Gastroesophageal sphincter (tissue), 4 donors: ENCODE measurements around the gene AHDC1. TPM values are rescaled to one million over a fixed set of nuclear protein-coding genes. Genes with fewer than 3 reads are reported as not detected.
A peak's percentile ranks its signal among the peaks of the same experiment; 100 is the strongest.
"Not testable (repeated sequence)": the region's sequence is repeated elsewhere in the genome, so short reads cannot be mapped to it uniquely, and the experiment has no call there.

ENCODE experiments used
- ATAC-seq: fragments of 150-250 bp; one replicate; pipeline ENCODE4 v1.9.1; 2016; ENCODE audit warnings: mild to moderate bottlenecking, moderate library complexity
- H3K27ac ChIP-seq, 4 donors: fragments of 200-600 bp; sonication (generic) in 3 of 4; 1 replicate in 3 of 4; 2 replicates in 1 of 4; pipeline ENCODE4 v1.5.1; 2016 to 2019
- H3K27me3 ChIP-seq: fragments of 200-600 bp; sonication (generic); one replicate; pipeline ENCODE4 v1.5.1; 2019
- H3K36me3 ChIP-seq, 2 donors: fragments of 200-600 bp; sonication (generic); one replicate each; pipeline ENCODE4 v1.5.1; 2019; ENCODE audit warnings: control low read depth in 1 of 2
- H3K4me1 ChIP-seq, 3 donors: fragments of 200-600 bp; sonication (generic); 1 replicate in 2 of 3; 2 replicates in 1 of 3; pipeline ENCODE4 v1.5.1; 2016 to 2019; ENCODE audit warnings: control low read depth in 2 of 3
- H3K4me3 ChIP-seq, 2 donors: fragments of 200-600 bp; sonication (generic); one replicate each; pipeline ENCODE4 v1.5.1; 2019; ENCODE audit warnings: mild to moderate bottlenecking in 1 of 2, moderate library complexity in 1 of 2
- H3K9me3 ChIP-seq, 3 donors: fragments of 200-600 bp; sonication (generic); one replicate each; pipeline ENCODE4 v1.5.1; 2017 to 2019; ENCODE audit warnings: control low read depth in 2 of 3
- EP300 ChIP-seq: sonication (generic); formaldehyde crosslinking; IDR thresholded peaks from one replicate; pipeline ENCODE4 v1.6.1; 2017; ENCODE audit warnings: antibody characterized with exemption, mild to moderate bottlenecking
- POLR2A ChIP-seq, 2 donors: fragments of 450-650 bp; IDR thresholded peaks; one replicate each; pipeline ENCODE4 v1.6.1; 2017; ENCODE audit warnings: antibody characterized with exemption in 2 of 2, mild to moderate bottlenecking in 2 of 2, moderate library complexity in 1 of 2
- POLR2AphosphoS5 ChIP-seq: sonication (generic); formaldehyde crosslinking; IDR thresholded peaks from one replicate; pipeline ENCODE4 v1.6.1; 2017; ENCODE audit warnings: antibody characterized with exemption
- WGBS, 2 donors: methylation state at CpG; one replicate each; pipeline ENCODE4 v1.1.5; 2018; ENCODE audit warnings: low coverage in 1 of 2; 5-methylcytosine and 5-hydroxymethylcytosine counted together
- total RNA-seq, 4 donors: library from RNA; depleted of rRNA; stranded (reverse); fragments of >200 nt; gene quantifications; one replicate each; pipeline ENCODE4 v1.1.0, GENCODE V29; 2016
- TF ChIP-seq, protein P1 (sequence below), 4 experiments: fragments of 200-600 bp in 2 of 4; fragments of 450-650 bp in 2 of 4; sonication (generic) in 1 of 4; IDR thresholded peaks; one replicate each; pipeline ENCODE4 v1.5.1; 2017 to 2019; ENCODE audit warnings: antibody characterized with exemption in 4 of 4, mild to moderate bottlenecking in 2 of 4, moderate library complexity in 2 of 4

The AHDC1 gene
- total RNA-seq, 4 donors from 2014 or later, result 18.2 to 50.3 (median 27.7) TPM

DNA sequence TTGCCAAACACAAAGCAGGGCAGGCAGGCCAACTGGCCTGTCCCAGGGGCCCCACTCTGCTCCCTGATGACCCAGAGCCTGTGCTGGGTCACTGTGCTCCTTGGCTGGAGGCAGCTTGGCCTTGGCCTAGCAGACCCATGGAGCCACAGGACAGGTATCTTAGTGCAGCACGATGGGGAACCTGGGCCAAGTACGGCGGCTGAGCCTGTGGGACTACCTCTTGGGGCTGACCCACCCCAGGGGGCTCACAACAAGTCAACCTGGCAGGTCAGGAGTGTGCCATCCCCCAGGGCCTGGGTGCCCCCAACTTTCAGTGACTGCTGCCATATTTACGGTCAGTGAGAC lies 41.1 kb upstream of the AHDC1 start:
- no peak for ATAC-seq
- Histone ChIP-seq H3K27me3 (no peaks in the 10 kb centered on the region), H3K9me3 (no peaks in the 10 kb centered on the region), H3K4me1 (peaks cover 0 to 25% (median 13%) of the 10 kb centered on the region in 3 donors), H3K4me3 (no peak overlapping the region), H3K36me3 (no peaks in the 10 kb centered on the region), H3K27ac (no peak overlapping the region)
- WGBS, 2 donors, result no CpG with 5 or more reads among the region's 4 CpGs
- TF ChIP-seq, protein P1, sequence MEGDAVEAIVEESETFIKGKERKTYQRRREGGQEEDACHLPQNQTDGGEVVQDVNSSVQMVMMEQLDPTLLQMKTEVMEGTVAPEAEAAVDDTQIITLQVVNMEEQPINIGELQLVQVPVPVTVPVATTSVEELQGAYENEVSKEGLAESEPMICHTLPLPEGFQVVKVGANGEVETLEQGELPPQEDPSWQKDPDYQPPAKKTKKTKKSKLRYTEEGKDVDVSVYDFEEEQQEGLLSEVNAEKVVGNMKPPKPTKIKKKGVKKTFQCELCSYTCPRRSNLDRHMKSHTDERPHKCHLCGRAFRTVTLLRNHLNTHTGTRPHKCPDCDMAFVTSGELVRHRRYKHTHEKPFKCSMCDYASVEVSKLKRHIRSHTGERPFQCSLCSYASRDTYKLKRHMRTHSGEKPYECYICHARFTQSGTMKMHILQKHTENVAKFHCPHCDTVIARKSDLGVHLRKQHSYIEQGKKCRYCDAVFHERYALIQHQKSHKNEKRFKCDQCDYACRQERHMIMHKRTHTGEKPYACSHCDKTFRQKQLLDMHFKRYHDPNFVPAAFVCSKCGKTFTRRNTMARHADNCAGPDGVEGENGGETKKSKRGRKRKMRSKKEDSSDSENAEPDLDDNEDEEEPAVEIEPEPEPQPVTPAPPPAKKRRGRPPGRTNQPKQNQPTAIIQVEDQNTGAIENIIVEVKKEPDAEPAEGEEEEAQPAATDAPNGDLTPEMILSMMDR (IDR thresholded peaks at IDR 0.05), result no peak
- TF ChIP-seq POLR2A (IDR thresholded peaks at IDR 0.05) (no peak), EP300 (no peak), POLR2AphosphoS5 (no peak)

DNA sequence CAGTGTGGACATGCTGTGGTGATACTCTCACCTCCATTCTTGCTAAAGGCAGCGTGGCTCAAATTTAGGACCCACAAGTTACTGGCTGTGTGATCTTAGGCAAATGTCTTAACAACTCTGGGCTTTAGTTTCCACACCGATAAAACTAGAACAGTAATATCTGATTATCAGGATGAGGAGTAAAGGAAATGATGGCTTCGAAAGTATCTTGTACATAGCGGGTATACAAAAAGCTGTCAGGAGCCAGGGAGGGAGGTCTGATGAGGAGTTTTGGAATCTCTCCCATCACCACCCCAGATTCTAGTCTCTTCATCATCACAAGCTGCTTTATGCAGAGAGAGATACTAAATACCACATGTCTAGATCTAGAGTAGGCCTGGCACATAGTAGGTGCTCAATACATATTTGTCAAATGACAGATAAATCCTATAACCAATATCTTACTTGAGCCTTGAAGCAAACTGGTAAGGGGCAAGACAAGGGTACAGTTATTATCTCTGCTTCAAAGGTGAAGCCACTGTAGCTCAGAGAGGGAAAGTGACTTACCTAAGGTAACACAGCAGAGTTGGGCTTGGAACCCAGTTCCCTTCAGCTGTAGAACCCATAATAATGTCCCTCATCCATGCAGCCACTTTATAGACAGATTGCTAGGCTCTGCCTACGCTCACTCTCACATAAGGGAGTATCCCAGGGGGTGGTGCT lies 40.6 kb upstream of the AHDC1 start:
- Histone ChIP-seq H3K9me3 (no peaks in the 10 kb centered on the region), H3K27me3 (no peaks in the 10 kb centered on the region), H3K4me1 (peaks cover 0 to 23% (median 13%) of the 10 kb centered on the region in 3 donors), H3K36me3 (no peaks in the 10 kb centered on the region), H3K27ac (no peak overlapping the region), H3K4me3 (no peak overlapping the region)
- no peak for ATAC-seq
- WGBS, 2 donors, result 88 to 100% methylated on average over 1 to 5 of the region's 5 CpGs
- TF ChIP-seq POLR2AphosphoS5 (no peak), EP300 (no peak), POLR2A (IDR thresholded peaks at IDR 0.05) (no peak)
- TF ChIP-seq, protein P1 (IDR thresholded peaks at IDR 0.05), result no peak

DNA sequence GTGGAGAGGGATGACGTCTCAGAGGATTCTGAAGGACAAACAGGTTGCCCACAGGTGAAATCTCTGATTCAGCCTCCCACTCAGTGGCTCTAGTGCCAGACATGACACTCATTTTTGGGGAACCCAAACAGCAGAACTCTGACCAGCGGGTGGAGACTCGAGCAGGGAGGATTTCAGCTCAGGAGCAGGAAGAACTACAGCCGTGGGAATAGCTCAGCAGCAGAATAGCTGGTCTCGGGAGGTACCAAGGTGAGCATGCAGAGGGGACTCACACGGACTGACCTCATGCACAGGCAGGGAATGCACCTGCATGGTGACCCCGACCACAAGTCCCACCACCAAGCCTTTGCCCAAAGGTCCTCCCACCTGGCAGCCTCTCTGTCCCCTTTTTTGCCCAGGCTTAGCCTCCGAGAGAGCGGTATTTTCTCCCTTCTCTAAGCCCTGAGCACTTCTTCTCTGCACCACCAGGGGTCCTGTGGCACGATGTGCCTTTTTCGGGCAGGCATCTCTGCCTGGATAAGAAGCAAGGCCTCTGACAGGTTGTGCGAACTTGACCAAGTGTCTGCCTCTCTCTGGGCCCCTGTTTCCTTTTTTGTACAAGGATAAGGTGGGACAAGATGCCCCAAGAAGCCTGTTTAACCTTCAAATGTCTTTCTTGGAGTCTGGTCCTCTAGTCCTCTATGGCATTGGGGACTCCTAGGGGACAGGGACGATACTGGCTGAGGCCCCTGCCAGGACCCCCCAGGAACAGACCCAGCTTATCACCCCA lies 39.8 kb upstream of the AHDC1 start:
- Histone ChIP-seq H3K36me3 (no peaks in the 10 kb centered on the region), H3K27me3 (no peaks in the 10 kb centered on the region), H3K4me3 (no peak overlapping the region), H3K27ac (no peak overlapping the region), H3K9me3 (no peaks in the 10 kb centered on the region), H3K4me1 (peaks cover 0 to 16% (median 7%) of the 10 kb centered on the region in 3 donors)
- TF ChIP-seq, protein P1 (IDR thresholded peaks at IDR 0.05), result peak in 3 of 4 experiments; percentile 80 to 87 (median 84)
- TF ChIP-seq EP300, result no peak
- ATAC-seq, result peak; percentile 79
- WGBS, 2 donors, result 13 to 16% methylated on average over 7 to 12 of the region's 13 CpGs

DNA sequence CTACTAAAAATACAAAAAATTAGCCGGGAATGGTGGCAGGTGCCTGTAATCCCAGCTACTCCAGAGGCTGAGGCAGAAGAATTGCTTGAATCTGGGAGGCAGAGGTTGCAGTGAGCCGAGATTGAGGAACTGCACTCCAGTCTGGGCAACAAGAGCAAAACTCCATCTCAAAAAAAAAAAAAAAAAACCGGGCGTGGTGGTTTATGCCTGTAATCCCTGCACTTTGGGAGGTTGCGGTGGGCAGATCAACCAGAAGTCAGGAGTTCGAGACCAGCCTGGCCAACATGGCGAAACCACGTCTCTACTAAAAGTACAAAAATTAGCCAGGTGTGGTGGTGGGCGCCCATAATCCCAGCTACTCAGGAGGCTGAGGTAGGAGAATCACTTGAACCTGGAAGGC lies 36.6 kb upstream of the AHDC1 start:
- H3K36me3 ChIP-seq, H3K4me3 ChIP-seq, H3K27ac ChIP-seq, H3K4me1 ChIP-seq, H3K27me3 ChIP-seq, H3K9me3 ChIP-seq, ATAC-seq: not testable (repeated sequence)
- WGBS, 2 donors, result 88 to 90% methylated on average over 4 to 7 of the region's 9 CpGs

DNA sequence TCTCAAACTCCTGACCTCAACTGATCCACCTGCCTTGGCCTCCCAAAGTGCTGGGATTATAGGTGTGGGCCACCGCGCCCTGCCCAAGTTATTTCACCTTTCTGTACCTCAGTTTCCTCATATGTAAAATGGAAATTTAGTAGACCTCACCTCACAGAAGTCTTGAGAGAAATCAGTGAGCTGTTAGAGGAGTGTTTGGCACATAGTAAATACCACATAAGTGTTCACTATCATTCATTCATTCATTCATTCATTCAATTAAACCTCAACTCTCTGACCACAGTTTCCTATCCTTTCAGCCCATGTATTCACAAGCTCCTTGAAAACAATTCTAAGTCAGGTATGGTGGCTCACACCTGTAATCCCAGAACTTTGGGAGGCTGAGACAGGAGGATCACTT lies 34.9 kb upstream of the AHDC1 start:
- 85 to 100% methylated on average over 2 of the region's 2 CpGs for WGBS, 2 donors
- H3K9me3 ChIP-seq, result no peaks in the 10 kb centered on the region

More for the DNA sequence above, 34.9 kb upstream of the AHDC1 start:
- Histone ChIP-seq H3K27ac (no peak overlapping the region), H3K36me3 (no peaks in the 10 kb centered on the region), H3K4me1 (peaks cover 0 to 17% (median 9%) of the 10 kb centered on the region in 3 donors), H3K4me3 (no peak overlapping the region), H3K27me3 (peaks cover 13% of the 10 kb centered on the region)
- TF ChIP-seq EP300 (no peak), POLR2A (IDR thresholded peaks at IDR 0.05) (no peak), POLR2AphosphoS5 (no peak)
- TF ChIP-seq, protein P1 (IDR thresholded peaks at IDR 0.05), result no peak
- no peak for ATAC-seq
